GM12878 (cell line): Measurements from ENCODE around the gene TXNDC9. TPM values are rescaled to one million over a fixed set of nuclear protein-coding genes. Genes with fewer than 3 reads are reported as not detected.

ENCODE experiments used
- BHLHE40 ChIP-seq, 2 experiments: fragments of 450-650 bp in 1 of 2; IDR thresholded peaks; 2 replicates each; pipeline ENCODE4 v1.6.1; 2011 to 2017; ENCODE audit warnings: low read depth in 2 of 2, borderline replicate concordance in 1 of 2, improper control_type of control experiment in 1 of 2, low read length in 1 of 2, mild to moderate bottlenecking in 1 of 2
- CBX5 ChIP-seq: sonication (generic); IDR thresholded peaks from 2 replicates; pipeline ENCODE4 v1.6.1; 2016; ENCODE audit warnings: low read depth, moderate library complexity, mild to moderate bottlenecking, inconsistent platforms
- DPF2 ChIP-seq: fragments of 450-650 bp; IDR thresholded peaks from 2 replicates; pipeline ENCODE4 v1.6.1; 2017; ENCODE audit warnings: mild to moderate bottlenecking
- EED ChIP-seq: sonication (generic); IDR thresholded peaks from 2 replicates; pipeline ENCODE4 v1.6.1; 2016; ENCODE audit warnings: antibody characterized with exemption, low read depth
- FOXM1 ChIP-seq: IDR thresholded peaks from 2 replicates; pipeline ENCODE4 v1.6.1; 2012; ENCODE audit warnings: low read depth, mild to moderate bottlenecking, inconsistent platforms, low read length, moderate library complexity
- MYB ChIP-seq: fragments of 150-350 bp; IDR thresholded peaks from 2 replicates; pipeline ENCODE4 v1.6.1; 2014; ENCODE audit warnings: mild to moderate bottlenecking, low read depth, low read length, borderline replicate concordance
- NBN ChIP-seq: fragments of 450-650 bp; IDR thresholded peaks from 2 replicates; pipeline ENCODE4 v1.6.1; 2016
- NFXL1 ChIP-seq: fragments of 450-650 bp; IDR thresholded peaks from 2 replicates; pipeline ENCODE4 v1.6.1; 2017; ENCODE audit warnings: antibody characterized with exemption, mild to moderate bottlenecking, borderline replicate concordance
- POLR2A ChIP-seq: IDR thresholded peaks from 2 replicates; pipeline ENCODE4 v1.6.1; 2011; ENCODE audit warnings: low read depth, mild to moderate bottlenecking, low read length
- RELB ChIP-seq: fragments of 450-650 bp; IDR thresholded peaks from 2 replicates; pipeline ENCODE4 v1.6.1; 2017; ENCODE audit warnings: low read depth, mild to moderate bottlenecking, moderate library complexity
- SKIL ChIP-seq: fragments of 450-650 bp; IDR thresholded peaks from 2 replicates; pipeline ENCODE4 v1.6.1; 2017; ENCODE audit warnings: mild to moderate bottlenecking, low read depth, inconsistent platforms; ENCODE audit not compliant: poor library complexity, severe bottlenecking
- SMC3 ChIP-seq: IDR thresholded peaks from 2 replicates; pipeline ENCODE4 v1.6.1; 2011; ENCODE audit warnings: low read length, improper control_type of control experiment, borderline replicate concordance
- YY1 ChIP-seq: IDR thresholded peaks from 2 replicates; pipeline ENCODE4 v1.6.1; 2011; ENCODE audit warnings: low read depth, mild to moderate bottlenecking, low read length
- polyA plus RNA-seq, 11 experiments: library from polyadenylated mRNA; depleted of rRNA in 4 of 11; unstranded in 6 of 11; stranded (reverse) in 5 of 11; fragments of >200 nt; fragmentation: Nextera tagmentation in 4 of 11; fragmentation: Illumina TruSeq in 1 of 11; extraction: Ambion mirVana in 4 of 11; extraction: Trizol in 1 of 11; gene quantifications; 1 replicate in 1 of 11; 2 replicates in 10 of 11; pipeline versions ENCODE4 v1.2.1 to v1.2.3, GENCODE V29; 2011 to 2016; ENCODE audit warnings: inconsistent platforms in 2 of 11, missing spikeins in 2 of 11, low read depth in 1 of 11
- total RNA-seq, 4 experiments: library from RNA; depleted of rRNA in 3 of 4; stranded (reverse); fragments of >200 nt in 3 of 4; fragmentation: Illumina TruSeq in 1 of 4; extraction: Trizol in 1 of 4; gene quantifications; 2 replicates each; pipeline versions ENCODE4 v1.2.1 to v1.2.3, GENCODE V29; 2013 to 2021
- TF ChIP-seq, protein P1 (sequence below): IDR thresholded peaks from 2 replicates; pipeline ENCODE4 v1.6.1; 2011; ENCODE audit warnings: borderline replicate concordance, low read depth, mild to moderate bottlenecking, moderate library complexity, low read length; ENCODE audit not compliant: insufficient read depth, poor library complexity, severe bottlenecking
- TF ChIP-seq, protein P2 (sequence below): fragments of 450-650 bp; IDR thresholded peaks from 2 replicates; pipeline ENCODE4 v1.6.1; 2014; ENCODE audit warnings: mild to moderate bottlenecking

Gene TXNDC9
- total and polyA plus RNA-seq, 10 of the 15 experiments (the other 5 are each of a cell fraction or from before 2014, with no cell fraction given): 27.0 to 170 (median 50.9) TPM

- no peak for TF ChIP-seq NFXL1
- TF ChIP-seq NBN: peak; percentile 43; the same call in 1 of the 2 replicates
- TF ChIP-seq RELB: peak; percentile 63
- no peak for TF ChIP-seq SMC3
- TF ChIP-seq MYB: peak; percentile 72; the same call in 1 of the 2 replicates
- TF ChIP-seq, protein P1, sequence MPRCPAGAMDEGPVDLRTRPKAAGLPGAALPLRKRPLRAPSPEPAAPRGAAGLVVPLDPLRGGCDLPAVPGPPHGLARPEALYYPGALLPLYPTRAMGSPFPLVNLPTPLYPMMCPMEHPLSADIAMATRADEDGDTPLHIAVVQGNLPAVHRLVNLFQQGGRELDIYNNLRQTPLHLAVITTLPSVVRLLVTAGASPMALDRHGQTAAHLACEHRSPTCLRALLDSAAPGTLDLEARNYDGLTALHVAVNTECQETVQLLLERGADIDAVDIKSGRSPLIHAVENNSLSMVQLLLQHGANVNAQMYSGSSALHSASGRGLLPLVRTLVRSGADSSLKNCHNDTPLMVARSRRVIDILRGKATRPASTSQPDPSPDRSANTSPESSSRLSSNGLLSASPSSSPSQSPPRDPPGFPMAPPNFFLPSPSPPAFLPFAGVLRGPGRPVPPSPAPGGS: peak; percentile 3
- TF ChIP-seq DPF2: peak; percentile 63
- TF ChIP-seq, protein P2, sequence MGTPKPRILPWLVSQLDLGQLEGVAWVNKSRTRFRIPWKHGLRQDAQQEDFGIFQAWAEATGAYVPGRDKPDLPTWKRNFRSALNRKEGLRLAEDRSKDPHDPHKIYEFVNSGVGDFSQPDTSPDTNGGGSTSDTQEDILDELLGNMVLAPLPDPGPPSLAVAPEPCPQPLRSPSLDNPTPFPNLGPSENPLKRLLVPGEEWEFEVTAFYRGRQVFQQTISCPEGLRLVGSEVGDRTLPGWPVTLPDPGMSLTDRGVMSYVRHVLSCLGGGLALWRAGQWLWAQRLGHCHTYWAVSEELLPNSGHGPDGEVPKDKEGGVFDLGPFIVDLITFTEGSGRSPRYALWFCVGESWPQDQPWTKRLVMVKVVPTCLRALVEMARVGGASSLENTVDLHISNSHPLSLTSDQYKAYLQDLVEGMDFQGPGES: peak; percentile 12; the same call in 1 of the 2 replicates
- TF ChIP-seq EED: 0 out of 2 replicates have a peak, but pooled peaks have one; percentile 8
- peak; percentile 73 for TF ChIP-seq FOXM1
- peak; percentile 84 for TF ChIP-seq SKIL
- peak; percentile 91 for TF ChIP-seq YY1
- peak; percentile 85 to 88 for TF ChIP-seq BHLHE40 (IDR thresholded peaks at IDR 0.05; ENCODE audit: borderline replicate concordance in 1 of 2, low read depth in 2 of 2, low read length in 1 of 2)
- peak; percentile 79; the same call in 1 of the 2 replicates for TF ChIP-seq CBX5
- peak; percentile 98 for TF ChIP-seq POLR2A
Measured at GRCh38 chr2:99335911-99336803, at the start of gene TXNDC9 (continued).
